Smooth muscle cell (in vitro differentiated cells): ENCODE measurements around the gene TIRAP. TPM values are rescaled to one million over a fixed set of nuclear protein-coding genes. Genes with fewer than 3 reads are reported as not detected.

Experiments
- DNase-seq: peaks from one replicate; lab custom pipeline; 2025; ENCODE audit not compliant: unreplicated experiment; lab: John Stamatoyannopoulos, UW
- H2AFZ ChIP-seq: fragments of 200-600 bp; sonication (generic); 2 replicates; pipeline ENCODE4 v1.6.0; 2016; ENCODE audit warnings: antibody characterized with exemption, low read depth, mild to moderate bottlenecking
- H3F3A ChIP-seq: fragments of 200-600 bp; sonication (generic); 2 replicates; pipeline ENCODE4 v1.6.0; 2017; ENCODE audit warnings: antibody characterized with exemption, low read depth
- H3K27ac ChIP-seq: fragments of 200-600 bp; sonication (generic); 2 replicates; pipeline ENCODE4 v1.5.1; 2016; ENCODE audit warnings: low read depth, mild to moderate bottlenecking
- H3K27me3 ChIP-seq: fragments of 200-600 bp; sonication (generic); 2 replicates; pipeline ENCODE4 v1.6.1; 2016; ENCODE audit warnings: low read depth, mild to moderate bottlenecking
- H3K36me3 ChIP-seq: fragments of 200-600 bp; sonication (generic); 2 replicates; pipeline ENCODE4 v1.5.1; 2016; ENCODE audit warnings: low read depth
- H3K4me1 ChIP-seq: fragments of 200-600 bp; sonication (generic); 2 replicates; pipeline ENCODE4 v1.5.1; 2016; ENCODE audit warnings: low read depth
- H3K4me2 ChIP-seq: fragments of 200-600 bp; sonication (generic); 2 replicates; pipeline ENCODE4 v1.6.0; 2016; ENCODE audit warnings: mild to moderate bottlenecking
- H3K4me3 ChIP-seq: fragments of 200-600 bp; sonication (generic); 2 replicates; pipeline ENCODE4 v1.5.1; 2016; ENCODE audit warnings: mild to moderate bottlenecking
- H3K79me2 ChIP-seq: fragments of 200-600 bp; sonication (generic); 2 replicates; pipeline ENCODE4 v1.6.0; 2016; ENCODE audit warnings: low read depth, mild to moderate bottlenecking
- H3K9ac ChIP-seq: fragments of 200-600 bp; sonication (generic); 2 replicates; pipeline ENCODE4 v1.6.0; 2016; ENCODE audit warnings: low read depth
- H3K9me3 ChIP-seq: fragments of 200-600 bp; sonication (generic); replicated peaks from 2 replicates; pipeline ENCODE4 v1.5.1; 2016; ENCODE audit warnings: low read depth
- H4K20me1 ChIP-seq: fragments of 200-600 bp; sonication (generic); 2 replicates; pipeline ENCODE4 v1.6.0; 2016; ENCODE audit warnings: low read depth
- WGBS: methylation state at CpG from one replicate; pipeline ENCODE4 v1.1.7; 2016; ENCODE audit warnings: low lambda C conversion rate; 5-methylcytosine and 5-hydroxymethylcytosine counted together
- polyA plus RNA-seq: library from polyadenylated mRNA; unstranded; fragments of >200 nt; fragmentation: Nextera tagmentation; extraction: Ambion mirVana; gene quantifications from 2 replicates; pipeline ENCODE4 v1.2.1, GENCODE V29; 2016
- total RNA-seq: library from RNA; depleted of rRNA; stranded (reverse); fragments of >200 nt; gene quantifications from 2 replicates; pipeline ENCODE4 v1.2.3, GENCODE V29; 2014
- TF ChIP-seq, protein P1 (sequence below): fragments of 200-600 bp; sonication (generic); IDR thresholded peaks from 2 replicates; pipeline ENCODE4 v1.5.1; 2017; ENCODE audit warnings: borderline replicate concordance, mild to moderate bottlenecking, antibody characterized with exemption; ENCODE audit not compliant: insufficient read depth, poor library complexity, severe bottlenecking

TIRAP gene
- total and polyA plus RNA-seq, 2 experiments from 2014 or later, result 2.9 to 3.7 TPM

DNA sequence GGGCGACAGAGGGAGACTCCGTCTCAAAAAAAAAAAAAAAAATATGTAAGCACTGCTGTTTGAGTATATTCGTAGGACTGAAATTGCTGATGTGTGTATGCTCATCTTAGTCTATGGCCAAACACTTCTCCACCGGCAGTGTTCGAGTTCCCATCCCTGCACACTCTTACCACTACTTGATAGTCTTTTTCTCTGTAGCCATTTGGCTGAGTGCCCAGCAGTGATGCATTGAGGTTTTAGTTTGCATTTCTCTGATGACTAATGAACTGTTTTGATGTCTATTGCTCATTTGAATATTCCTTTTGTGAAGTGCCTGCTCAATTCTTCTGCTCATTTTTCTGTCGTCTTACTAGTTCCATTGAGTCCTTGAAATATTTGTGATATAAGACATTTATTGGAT lies 1.9 kb downstream of the TIRAP start:
- no peak overlapping the region for H2AFZ ChIP-seq
- H3K4me2 ChIP-seq, result no peak overlapping the region
- DNase-seq, result peak; percentile 18
- 54% methylated on average over 6 of the region's 6 CpGs for WGBS
- H3K9ac ChIP-seq, result no peak overlapping the region
- TF ChIP-seq, protein P1, sequence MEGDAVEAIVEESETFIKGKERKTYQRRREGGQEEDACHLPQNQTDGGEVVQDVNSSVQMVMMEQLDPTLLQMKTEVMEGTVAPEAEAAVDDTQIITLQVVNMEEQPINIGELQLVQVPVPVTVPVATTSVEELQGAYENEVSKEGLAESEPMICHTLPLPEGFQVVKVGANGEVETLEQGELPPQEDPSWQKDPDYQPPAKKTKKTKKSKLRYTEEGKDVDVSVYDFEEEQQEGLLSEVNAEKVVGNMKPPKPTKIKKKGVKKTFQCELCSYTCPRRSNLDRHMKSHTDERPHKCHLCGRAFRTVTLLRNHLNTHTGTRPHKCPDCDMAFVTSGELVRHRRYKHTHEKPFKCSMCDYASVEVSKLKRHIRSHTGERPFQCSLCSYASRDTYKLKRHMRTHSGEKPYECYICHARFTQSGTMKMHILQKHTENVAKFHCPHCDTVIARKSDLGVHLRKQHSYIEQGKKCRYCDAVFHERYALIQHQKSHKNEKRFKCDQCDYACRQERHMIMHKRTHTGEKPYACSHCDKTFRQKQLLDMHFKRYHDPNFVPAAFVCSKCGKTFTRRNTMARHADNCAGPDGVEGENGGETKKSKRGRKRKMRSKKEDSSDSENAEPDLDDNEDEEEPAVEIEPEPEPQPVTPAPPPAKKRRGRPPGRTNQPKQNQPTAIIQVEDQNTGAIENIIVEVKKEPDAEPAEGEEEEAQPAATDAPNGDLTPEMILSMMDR, result no peak
- H3K4me1 ChIP-seq, result peaks cover 5% of the 10 kb centered on the region
- H3F3A ChIP-seq, result peaks cover 4% of the 10 kb centered on the region
- H3K9me3 ChIP-seq, result no peaks in the 10 kb centered on the region
- no peak overlapping the region for H3K4me3 ChIP-seq
- no peak overlapping the region for H3K27ac ChIP-seq
- peaks cover 5% of the 10 kb centered on the region for H4K20me1 ChIP-seq
- H3K27me3 ChIP-seq, result no peaks in the 10 kb centered on the region
- H3K79me2 ChIP-seq, result peaks cover 3% of the 10 kb centered on the region
- no peaks in the 10 kb centered on the region for H3K36me3 ChIP-seq

DNA sequence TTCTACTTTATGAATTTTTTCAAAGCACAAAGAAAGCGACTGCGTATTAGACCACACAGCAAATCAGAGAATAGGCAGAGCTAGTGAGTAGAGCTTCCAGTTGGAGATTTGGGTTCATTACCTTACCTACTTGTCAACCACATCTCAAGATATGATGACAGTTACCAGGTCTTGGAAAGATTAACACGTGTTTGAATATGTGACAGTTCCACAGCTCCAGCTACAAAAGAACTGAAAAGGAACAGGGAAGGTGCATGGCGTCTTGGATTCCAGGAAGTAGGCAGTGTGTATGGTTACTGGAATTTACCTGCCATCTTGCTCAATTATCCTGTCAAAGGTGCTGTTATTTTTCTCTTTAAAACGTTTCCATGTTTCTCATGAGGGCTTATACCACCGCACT lies 5.3 kb downstream of the TIRAP start:
- Histone ChIP-seq H3K27ac (no peak overlapping the region), H3K9ac (no peak overlapping the region), H4K20me1 (peaks cover 5% of the 10 kb centered on the region), H3K36me3 (no peaks in the 10 kb centered on the region), H3K4me1 (no peaks in the 10 kb centered on the region), H3K27me3 (no peaks in the 10 kb centered on the region), H3K79me2 (peaks cover 3% of the 10 kb centered on the region), H2AFZ (no peak overlapping the region), H3K4me2 (no peak overlapping the region), H3K9me3 (no peaks in the 10 kb centered on the region), H3F3A (peaks cover 8% of the 10 kb centered on the region), H3K4me3 (no peak overlapping the region)
- WGBS, result 90% methylated on average over 6 of the region's 6 CpGs
- no peak for DNase-seq
- TF ChIP-seq, protein P1, result no peak

DNA sequence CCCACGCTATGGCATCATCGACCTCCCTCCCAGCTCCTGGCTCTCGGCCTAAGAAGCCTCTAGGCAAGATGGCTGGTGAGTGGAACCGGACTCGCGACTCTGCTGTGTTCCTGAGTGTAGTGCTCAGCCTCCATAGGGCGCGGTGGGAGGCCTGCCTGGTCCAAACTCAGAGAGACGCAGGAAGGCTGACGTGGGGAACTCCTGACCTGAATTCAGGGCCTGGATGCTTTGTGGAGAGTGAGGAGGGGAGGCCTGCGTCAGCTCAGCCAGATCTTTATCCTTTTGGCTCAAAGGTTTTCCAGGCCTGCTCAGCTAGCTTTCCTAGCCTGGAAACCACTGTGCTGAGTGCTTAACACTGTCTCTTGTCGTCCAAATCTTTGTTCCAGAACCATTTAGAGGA lies 8.0 kb downstream of the TIRAP start:
- H3K9me3 ChIP-seq, result no peaks in the 10 kb centered on the region
- H3K9ac ChIP-seq, result no peak overlapping the region
- H3K27me3 ChIP-seq, result no peaks in the 10 kb centered on the region
- H3K4me3 ChIP-seq, result no peak overlapping the region
- H3F3A ChIP-seq, result peaks cover 8% of the 10 kb centered on the region
- no peak for DNase-seq
- H4K20me1 ChIP-seq, result no peaks in the 10 kb centered on the region
- H2AFZ ChIP-seq, result no peak overlapping the region
- TF ChIP-seq, protein P1, result no peak
- no peak overlapping the region for H3K4me2 ChIP-seq
- WGBS, result 79% methylated on average over 12 of the region's 12 CpGs
- peak overlapping the region; percentile 68 for H3K27ac ChIP-seq
- H3K36me3 ChIP-seq, result no peaks in the 10 kb centered on the region
- H3K4me1 ChIP-seq, result no peaks in the 10 kb centered on the region
- H3K79me2 ChIP-seq, result no peaks in the 10 kb centered on the region

DNA sequence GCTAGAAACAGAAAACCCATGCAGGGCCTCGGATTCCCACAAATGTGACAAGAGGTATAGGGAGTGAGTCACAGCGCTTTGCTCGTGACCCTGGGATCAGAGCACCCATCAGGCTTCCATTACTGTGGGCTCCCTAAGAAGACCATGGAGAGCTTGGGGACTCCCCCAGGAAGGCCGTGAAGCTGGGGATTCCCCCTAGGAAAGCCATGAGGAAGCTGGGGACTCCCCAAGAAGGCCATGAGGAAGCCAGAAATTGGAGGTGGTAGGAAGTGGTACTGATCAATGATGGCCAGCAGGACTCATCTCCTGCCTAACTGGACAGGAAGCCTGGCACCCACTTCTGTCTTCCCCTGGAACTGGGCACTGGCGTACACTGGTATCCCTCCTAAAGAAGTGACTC lies 10.8 kb downstream of the TIRAP start:
- Histone ChIP-seq H3F3A (peaks cover 8% of the 10 kb centered on the region), H3K4me1 (no peaks in the 10 kb centered on the region), H3K4me2 (no peak overlapping the region), H2AFZ (no peak overlapping the region), H3K36me3 (no peaks in the 10 kb centered on the region), H3K4me3 (no peak overlapping the region), H3K27ac (no peak overlapping the region), H3K9me3 (no peaks in the 10 kb centered on the region), H3K79me2 (peaks cover 3% of the 10 kb centered on the region), H3K27me3 (no peaks in the 10 kb centered on the region), H3K9ac (no peak overlapping the region), H4K20me1 (no peaks in the 10 kb centered on the region)
- TF ChIP-seq, protein P1, result no peak
- 97% methylated on average over 5 of the region's 5 CpGs for WGBS
- no peak for DNase-seq
